Measurements from ENCODE around the gene ABCA12.

DNA sequence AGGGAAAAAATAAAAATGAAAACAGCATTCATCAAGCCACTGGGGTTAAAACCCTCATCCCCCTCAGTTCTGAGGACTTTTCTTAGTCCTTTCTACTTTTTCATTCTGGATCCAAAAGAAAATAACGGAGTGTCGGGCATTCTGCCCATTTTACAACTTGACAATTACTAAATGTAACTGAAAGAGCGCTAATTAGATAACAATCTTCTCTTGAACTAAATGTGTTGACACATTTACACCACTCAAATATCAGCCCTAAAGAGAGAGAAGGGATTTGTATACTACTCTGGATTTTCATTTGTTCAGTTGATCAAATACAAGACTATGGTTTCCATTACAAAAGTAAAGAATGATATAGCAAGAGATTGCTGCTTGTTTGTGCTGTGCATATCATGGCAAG, 27.5 kb downstream of the ABCA12 start:
- TF ChIP-seq, protein P1, sequence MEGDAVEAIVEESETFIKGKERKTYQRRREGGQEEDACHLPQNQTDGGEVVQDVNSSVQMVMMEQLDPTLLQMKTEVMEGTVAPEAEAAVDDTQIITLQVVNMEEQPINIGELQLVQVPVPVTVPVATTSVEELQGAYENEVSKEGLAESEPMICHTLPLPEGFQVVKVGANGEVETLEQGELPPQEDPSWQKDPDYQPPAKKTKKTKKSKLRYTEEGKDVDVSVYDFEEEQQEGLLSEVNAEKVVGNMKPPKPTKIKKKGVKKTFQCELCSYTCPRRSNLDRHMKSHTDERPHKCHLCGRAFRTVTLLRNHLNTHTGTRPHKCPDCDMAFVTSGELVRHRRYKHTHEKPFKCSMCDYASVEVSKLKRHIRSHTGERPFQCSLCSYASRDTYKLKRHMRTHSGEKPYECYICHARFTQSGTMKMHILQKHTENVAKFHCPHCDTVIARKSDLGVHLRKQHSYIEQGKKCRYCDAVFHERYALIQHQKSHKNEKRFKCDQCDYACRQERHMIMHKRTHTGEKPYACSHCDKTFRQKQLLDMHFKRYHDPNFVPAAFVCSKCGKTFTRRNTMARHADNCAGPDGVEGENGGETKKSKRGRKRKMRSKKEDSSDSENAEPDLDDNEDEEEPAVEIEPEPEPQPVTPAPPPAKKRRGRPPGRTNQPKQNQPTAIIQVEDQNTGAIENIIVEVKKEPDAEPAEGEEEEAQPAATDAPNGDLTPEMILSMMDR (IDR thresholded peaks at IDR 0.05): no peak
- TF ChIP-seq POLR2AphosphoS5 (IDR thresholded peaks at IDR 0.05) (no peak), EP300 (IDR thresholded peaks at IDR 0.05) (no peak)

All from gastroesophageal sphincter (tissue), 3 donors.